Sigmoid colon (tissue), 4 donors: ENCODE measurements around the gene MICAL2.

Experiments used
- EP300 ChIP-seq, 4 donors: sonication (generic); formaldehyde crosslinking; IDR thresholded peaks; one replicate each; pipeline ENCODE4 v1.6.1; 2017; ENCODE audit warnings: antibody characterized with exemption in 4 of 4
- POLR2A ChIP-seq, 2 donors: fragments of 450-650 bp; IDR thresholded peaks; one replicate each; pipeline ENCODE4 v1.6.1; 2016; ENCODE audit warnings: antibody characterized with exemption in 2 of 2, mild to moderate bottlenecking in 2 of 2, moderate library complexity in 2 of 2
- POLR2AphosphoS5 ChIP-seq, 4 donors: sonication (generic); formaldehyde crosslinking; IDR thresholded peaks; one replicate each; pipeline ENCODE4 v1.6.1; 2017; ENCODE audit warnings: antibody characterized with exemption in 4 of 4
- TF ChIP-seq, protein P1 (sequence below), 4 experiments: fragments of 450-650 bp in 3 of 4; fragments of 200-600 bp in 1 of 4; IDR thresholded peaks; one replicate each; pipeline ENCODE4 v1.5.1; 2016 to 2019; ENCODE audit warnings: antibody characterized with exemption in 4 of 4, mild to moderate bottlenecking in 3 of 4, moderate library complexity in 2 of 4

GRCh38 chr11:12129227-12129626, 18.8 kb downstream of the MICAL2 start:
- TF ChIP-seq, protein P1, sequence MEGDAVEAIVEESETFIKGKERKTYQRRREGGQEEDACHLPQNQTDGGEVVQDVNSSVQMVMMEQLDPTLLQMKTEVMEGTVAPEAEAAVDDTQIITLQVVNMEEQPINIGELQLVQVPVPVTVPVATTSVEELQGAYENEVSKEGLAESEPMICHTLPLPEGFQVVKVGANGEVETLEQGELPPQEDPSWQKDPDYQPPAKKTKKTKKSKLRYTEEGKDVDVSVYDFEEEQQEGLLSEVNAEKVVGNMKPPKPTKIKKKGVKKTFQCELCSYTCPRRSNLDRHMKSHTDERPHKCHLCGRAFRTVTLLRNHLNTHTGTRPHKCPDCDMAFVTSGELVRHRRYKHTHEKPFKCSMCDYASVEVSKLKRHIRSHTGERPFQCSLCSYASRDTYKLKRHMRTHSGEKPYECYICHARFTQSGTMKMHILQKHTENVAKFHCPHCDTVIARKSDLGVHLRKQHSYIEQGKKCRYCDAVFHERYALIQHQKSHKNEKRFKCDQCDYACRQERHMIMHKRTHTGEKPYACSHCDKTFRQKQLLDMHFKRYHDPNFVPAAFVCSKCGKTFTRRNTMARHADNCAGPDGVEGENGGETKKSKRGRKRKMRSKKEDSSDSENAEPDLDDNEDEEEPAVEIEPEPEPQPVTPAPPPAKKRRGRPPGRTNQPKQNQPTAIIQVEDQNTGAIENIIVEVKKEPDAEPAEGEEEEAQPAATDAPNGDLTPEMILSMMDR (IDR thresholded peaks at IDR 0.05): no peak
- TF ChIP-seq POLR2A (IDR thresholded peaks at IDR 0.05) (no peak), POLR2AphosphoS5 (IDR thresholded peaks at IDR 0.05) (no peak), EP300 (IDR thresholded peaks at IDR 0.05) (no peak)
